Fibroblast of villous mesenchyme (primary cell): ENCODE measurements around the gene PSENEN. TPM values are rescaled to one million over a fixed set of nuclear protein-coding genes. Genes with fewer than 3 reads are reported as not detected.

Experiments
- DNase-seq: peaks from one replicate; pipeline ENCODE4 v3.0.0-alpha.2; 2010; ENCODE audit warnings: low read depth
- H3K4me3 ChIP-seq: 2 replicates; pipeline ENCODE4 v1.5.1; 2011; ENCODE audit warnings: low read depth, mild to moderate bottlenecking, low read length
- total RNA-seq: library from RNA; depleted of rRNA; stranded (reverse); fragments of >200 nt; gene quantifications from 2 replicates; pipeline ENCODE4 v1.2.3, GENCODE V29; 2012
- TF ChIP-seq, protein P1 (sequence below): IDR thresholded peaks from 2 replicates; pipeline ENCODE4 v1.5.1; 2012; ENCODE audit warnings: low read depth, mild to moderate bottlenecking, low read length; ENCODE audit not compliant: insufficient read depth

The PSENEN gene
- total RNA-seq, 1 donor, result 14.7 TPM

DNA sequence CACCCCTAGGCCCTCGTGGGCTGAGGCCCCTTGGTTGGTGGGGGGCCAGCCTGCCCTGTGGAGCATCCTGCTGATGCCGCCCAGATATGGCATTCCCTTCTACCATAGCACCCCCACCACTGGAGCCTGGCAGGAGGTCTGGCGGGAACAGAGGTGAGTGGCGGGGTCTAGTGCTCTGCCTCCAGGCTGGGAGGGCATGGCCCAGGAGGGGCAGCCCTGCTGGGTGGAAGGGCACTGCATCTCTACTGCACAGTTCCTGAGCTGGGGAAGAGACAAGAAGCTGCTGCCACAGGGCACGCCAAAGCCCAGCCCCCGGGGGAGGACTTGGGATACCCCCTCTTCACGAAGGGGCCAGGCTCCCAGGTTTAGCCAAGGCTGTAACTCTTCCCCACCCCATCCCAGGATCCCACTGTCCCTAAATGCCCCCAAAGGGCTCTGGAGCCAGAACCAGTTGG is 30.1 kb upstream of the PSENEN start:
- DNase-seq, result no peak
- H3K4me3 ChIP-seq, result no peak overlapping the region
- TF ChIP-seq, protein P1, sequence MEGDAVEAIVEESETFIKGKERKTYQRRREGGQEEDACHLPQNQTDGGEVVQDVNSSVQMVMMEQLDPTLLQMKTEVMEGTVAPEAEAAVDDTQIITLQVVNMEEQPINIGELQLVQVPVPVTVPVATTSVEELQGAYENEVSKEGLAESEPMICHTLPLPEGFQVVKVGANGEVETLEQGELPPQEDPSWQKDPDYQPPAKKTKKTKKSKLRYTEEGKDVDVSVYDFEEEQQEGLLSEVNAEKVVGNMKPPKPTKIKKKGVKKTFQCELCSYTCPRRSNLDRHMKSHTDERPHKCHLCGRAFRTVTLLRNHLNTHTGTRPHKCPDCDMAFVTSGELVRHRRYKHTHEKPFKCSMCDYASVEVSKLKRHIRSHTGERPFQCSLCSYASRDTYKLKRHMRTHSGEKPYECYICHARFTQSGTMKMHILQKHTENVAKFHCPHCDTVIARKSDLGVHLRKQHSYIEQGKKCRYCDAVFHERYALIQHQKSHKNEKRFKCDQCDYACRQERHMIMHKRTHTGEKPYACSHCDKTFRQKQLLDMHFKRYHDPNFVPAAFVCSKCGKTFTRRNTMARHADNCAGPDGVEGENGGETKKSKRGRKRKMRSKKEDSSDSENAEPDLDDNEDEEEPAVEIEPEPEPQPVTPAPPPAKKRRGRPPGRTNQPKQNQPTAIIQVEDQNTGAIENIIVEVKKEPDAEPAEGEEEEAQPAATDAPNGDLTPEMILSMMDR, result no peak

DNA sequence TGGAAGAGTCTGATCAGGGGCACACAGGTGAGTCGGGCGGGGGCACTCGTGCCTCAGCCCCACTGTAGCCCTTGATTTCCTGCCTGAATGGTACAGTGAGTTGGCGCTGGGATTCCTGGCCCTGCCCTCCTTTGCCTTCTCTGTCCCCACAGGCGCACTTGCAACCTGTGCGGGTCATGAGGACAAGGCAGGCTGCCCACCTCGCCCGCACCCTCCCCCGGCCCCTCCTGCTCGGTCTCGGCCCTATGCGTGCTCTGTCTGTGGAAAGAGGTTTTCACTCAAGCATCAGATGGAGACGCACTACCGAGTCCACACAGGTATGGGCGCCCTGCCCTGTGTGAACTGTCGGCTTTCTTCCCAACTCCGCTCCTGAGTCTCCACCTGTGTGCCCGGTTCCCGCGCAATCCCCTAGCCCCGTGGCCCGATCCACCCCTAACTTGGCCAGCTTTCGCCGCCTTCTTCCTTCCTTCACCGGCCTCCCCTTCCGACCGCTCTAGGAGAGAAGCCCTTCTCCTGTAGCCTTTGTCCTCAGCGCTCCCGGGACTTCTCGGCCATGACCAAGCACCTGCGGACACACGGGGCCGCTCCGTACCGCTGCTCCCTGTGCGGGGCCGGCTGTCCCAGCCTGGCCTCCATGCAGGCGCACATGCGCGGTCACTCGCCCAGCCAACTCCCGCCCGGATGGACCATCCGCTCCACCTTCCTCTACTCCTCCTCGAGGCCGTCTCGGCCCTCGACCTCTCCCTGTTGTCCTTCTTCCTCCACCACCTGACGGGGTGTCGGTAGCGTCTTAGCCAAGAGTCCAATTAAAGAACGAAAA is 29.3 kb upstream of the PSENEN start:
- H3K4me3 ChIP-seq, result peak overlapping the region; percentile 84
- TF ChIP-seq, protein P1, result no peak
- peak; percentile 45 for DNase-seq

DNA sequence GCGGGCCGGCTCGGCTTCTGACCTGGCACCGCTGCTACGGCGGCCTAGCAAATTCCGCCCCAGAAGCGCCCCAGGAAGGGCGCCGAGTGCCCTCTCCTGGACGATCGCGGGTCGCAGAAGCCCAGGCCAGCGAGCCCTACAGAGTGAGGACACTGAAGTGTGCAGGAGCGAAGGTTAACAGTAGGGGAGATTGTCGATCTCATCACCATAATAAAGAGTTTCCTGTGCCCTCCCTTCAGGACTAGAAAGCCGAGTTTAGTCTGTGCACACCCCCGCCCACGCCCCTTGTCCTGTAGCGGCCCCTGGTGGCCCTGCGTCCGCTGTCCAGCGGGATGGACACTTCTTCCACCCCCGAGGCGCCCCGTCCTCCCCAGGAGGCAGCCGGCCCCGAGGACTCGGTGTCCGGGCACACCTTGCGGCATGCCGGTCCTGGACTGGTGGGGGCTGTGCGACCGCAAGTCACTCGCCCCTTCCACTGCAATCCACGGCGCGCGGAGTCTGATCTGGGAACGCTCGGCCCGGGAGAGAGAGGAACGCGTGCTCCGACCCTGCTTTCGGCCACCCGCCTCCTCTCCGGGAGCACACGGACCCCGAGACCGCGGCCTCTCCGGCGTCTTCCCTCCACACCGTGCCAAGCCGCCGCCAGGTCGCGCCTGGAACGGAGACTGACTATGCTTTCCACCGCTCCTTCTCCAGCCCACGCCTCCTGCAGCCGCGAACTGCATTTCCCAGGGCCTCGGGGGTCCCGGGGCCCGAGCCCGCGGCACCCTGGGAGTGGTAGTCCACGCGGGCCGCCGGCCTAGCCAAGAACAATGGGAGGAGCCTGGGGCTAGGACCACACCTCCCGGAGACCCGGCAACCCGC is 28.4 kb upstream of the PSENEN start:
- DNase-seq, result peak; percentile 83
- TF ChIP-seq, protein P1, result peak; percentile 86
- H3K4me3 ChIP-seq, result peak overlapping the region; percentile 84

DNA sequence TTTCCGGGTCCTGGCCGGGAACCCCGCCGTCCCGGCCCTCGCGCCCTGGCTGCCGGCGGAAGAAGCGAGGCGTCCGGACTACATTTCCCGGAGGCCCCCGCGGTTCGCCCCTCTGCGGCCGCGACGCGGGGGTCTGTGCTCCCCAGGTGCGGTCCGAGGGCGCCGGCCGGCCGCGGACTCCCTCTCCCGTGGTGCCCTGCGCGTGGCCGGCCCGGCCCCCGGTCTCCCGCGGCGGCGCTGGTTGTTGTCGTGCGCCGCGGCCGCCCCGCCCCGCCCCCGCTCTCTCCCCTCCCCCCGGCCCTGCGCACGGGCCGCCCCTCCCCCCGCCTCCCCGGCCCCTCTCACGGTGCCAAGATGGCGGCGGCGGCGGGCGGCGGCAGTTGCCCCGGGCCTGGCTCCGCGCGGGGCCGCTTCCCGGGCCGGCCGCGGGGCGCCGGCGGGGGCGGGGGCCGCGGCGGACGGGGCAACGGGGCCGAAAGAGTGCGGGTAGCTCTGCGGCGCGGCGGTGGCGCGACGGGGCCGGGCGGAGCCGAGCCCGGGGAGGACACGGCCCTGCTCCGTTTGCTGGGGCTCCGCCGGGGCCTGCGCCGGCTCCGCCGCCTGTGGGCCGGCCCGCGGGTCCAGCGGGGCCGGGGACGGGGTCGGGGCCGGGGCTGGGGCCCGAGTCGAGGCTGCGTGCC is 27.6 kb upstream of the PSENEN start, which contains the start of gene KMT2B:
TSS of gene KMT2B (plus strand) at position 339 of the 680 bp plus-strand sequence. CDS start at position 355, 16 bp downstream.
- TF ChIP-seq, protein P1, result no peak
- DNase-seq, result peak; percentile 96
- H3K4me3 ChIP-seq, result peak within 1 kb of the TSS; percentile 84

DNA sequence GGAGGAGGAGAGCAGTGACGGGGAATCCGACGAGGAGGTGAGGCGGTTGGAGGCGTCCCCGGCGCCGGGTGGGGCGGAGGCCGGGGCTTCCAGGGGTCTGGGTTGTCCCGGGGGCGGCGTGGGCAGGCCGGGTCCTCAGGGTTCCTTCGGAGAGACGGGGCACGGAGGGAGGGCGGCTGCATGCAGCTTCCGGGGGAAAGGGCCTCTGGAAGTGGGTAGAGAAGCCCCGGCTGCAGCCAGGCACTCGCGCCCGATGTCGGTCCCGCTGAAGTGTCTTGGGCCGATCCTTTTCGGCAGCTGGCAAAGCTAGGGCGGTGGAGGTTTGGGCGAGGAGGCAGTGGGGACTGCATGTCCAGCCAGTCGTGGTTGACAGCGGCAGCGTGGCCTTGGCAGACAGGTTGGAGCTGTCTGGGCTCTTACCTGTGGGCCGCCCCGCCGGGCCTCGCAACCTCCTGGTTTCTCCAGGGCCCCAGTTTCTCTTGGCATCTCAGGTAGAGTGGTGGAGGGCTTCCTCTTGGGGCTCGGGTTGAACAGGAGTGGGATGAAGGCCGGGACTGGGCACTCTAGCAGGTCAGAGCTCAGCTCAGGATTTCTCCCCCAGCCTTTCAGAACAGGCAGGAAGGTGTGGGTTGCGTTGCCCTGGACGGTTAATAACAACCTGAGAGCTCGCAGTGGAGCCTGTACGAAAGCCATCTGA is 27.0 kb upstream of the PSENEN start:
- TF ChIP-seq, protein P1, result no peak
- DNase-seq, result peak; percentile 17
- peak overlapping the region; percentile 70 for H3K4me3 ChIP-seq
